Hair follicular keratinocyte (primary cell): ENCODE results near the gene TRIM17. TPM values are rescaled to one million over a fixed set of nuclear protein-coding genes. Genes with fewer than 3 reads are reported as not detected.

ENCODE experiments used
- total RNA-seq: library from RNA; depleted of rRNA; stranded (reverse); fragments of >200 nt; gene quantifications from 2 replicates; pipeline ENCODE4 v1.2.3, GENCODE V29; 2015

TRIM17 gene
- total RNA-seq = 1.4 TPM in 1 of 2 replicates, not detected in the other

GRCh38 chr1:228416217-228416933 is at the start of gene TRIM17:
Gene TRIM17, minus strand, starts transcription at chr1:228416861. Its CDS starts 1,789 bp downstream, at chr1:228415072.

Other genes with a start within 250 kb of the TRIM17 start
- gene OBSCN, start 208.8 kb downstream of the TRIM17 start, total RNA-seq = 3.8 and 13.4 TPM in 2 replicates
- 29.7 and 39.9 TPM in 2 replicates for gene TRIM11, start 10.0 kb downstream of the TRIM17 start, total RNA-seq
- 38.6 and 63.5 TPM in 2 replicates for gene RNF187, start 70.5 kb upstream of the TRIM17 start, total RNA-seq